NB4 (cell line): Measurements from ENCODE around the gene TPTE2.
"Not testable (repeated sequence)": the region's sequence is repeated elsewhere in the genome, so short reads cannot be mapped to it uniquely, and the experiment has no call there.

ENCODE experiments used
- MYC ChIP-seq: IDR thresholded peaks from 2 replicates; pipeline ENCODE4 v1.6.1; 2011; ENCODE audit warnings: low read depth, low read length
- POLR2A ChIP-seq: IDR thresholded peaks from 2 replicates; pipeline ENCODE4 v1.6.1; 2011; ENCODE audit warnings: mild to moderate bottlenecking; ENCODE audit not compliant: insufficient read length; ENCODE audit errors: extremely low read depth
- TF ChIP-seq, protein P1 (sequence below): IDR thresholded peaks from one replicate; pipeline ENCODE4 v1.5.1; 2012; ENCODE audit warnings: low read depth, low read length
- TF ChIP-seq, protein P2 (sequence below): IDR thresholded peaks from 2 replicates; pipeline ENCODE4 v1.6.1; 2011; ENCODE audit warnings: low read depth, low read length

DNA sequence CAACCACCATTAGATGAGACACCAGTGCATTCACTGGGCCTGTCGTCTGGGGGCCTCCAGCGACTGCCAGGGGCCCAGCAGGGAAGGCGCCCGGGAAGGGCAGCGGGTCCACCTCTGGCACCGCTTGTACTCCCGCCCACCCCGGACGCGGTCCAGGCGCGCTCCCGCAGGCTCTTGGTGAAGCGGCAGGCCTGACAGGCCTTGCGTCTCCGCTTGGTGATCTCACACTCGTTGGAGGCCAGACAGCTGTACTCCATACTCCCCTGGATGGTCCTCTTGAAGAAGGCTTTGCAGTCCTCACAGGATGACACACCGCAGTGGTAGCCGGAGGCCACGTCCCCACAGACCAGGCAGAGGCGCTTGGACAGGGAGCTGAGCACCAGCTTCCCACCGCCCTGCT lies 660 bp downstream of the TPTE2 start:
- TF ChIP-seq, protein P1, sequence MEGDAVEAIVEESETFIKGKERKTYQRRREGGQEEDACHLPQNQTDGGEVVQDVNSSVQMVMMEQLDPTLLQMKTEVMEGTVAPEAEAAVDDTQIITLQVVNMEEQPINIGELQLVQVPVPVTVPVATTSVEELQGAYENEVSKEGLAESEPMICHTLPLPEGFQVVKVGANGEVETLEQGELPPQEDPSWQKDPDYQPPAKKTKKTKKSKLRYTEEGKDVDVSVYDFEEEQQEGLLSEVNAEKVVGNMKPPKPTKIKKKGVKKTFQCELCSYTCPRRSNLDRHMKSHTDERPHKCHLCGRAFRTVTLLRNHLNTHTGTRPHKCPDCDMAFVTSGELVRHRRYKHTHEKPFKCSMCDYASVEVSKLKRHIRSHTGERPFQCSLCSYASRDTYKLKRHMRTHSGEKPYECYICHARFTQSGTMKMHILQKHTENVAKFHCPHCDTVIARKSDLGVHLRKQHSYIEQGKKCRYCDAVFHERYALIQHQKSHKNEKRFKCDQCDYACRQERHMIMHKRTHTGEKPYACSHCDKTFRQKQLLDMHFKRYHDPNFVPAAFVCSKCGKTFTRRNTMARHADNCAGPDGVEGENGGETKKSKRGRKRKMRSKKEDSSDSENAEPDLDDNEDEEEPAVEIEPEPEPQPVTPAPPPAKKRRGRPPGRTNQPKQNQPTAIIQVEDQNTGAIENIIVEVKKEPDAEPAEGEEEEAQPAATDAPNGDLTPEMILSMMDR: not testable (repeated sequence)
- not testable (repeated sequence) for TF ChIP-seq POLR2A, MYC
- TF ChIP-seq, protein P2, sequence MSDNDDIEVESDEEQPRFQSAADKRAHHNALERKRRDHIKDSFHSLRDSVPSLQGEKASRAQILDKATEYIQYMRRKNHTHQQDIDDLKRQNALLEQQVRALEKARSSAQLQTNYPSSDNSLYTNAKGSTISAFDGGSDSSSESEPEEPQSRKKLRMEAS: not testable (repeated sequence)
